K562 (cell line): ENCODE measurements around the gene TGM1. TPM values are rescaled to one million over a fixed set of nuclear protein-coding genes. Genes with fewer than 3 reads are reported as not detected.
A peak's percentile ranks its signal among the peaks of the same experiment; 100 is the strongest.

Experiments used
- CBX8 ChIP-seq: fragments of 200-600 bp; sonication (generic); IDR thresholded peaks from 2 replicates; pipeline ENCODE4 v1.6.1; 2012; ENCODE audit warnings: borderline replicate concordance, mixed run types, low read depth, mild to moderate bottlenecking, moderate library complexity, mixed read lengths, low read length, control low read depth, inconsistent platforms; ENCODE audit not compliant: poor library complexity, severe bottlenecking; ENCODE audit errors: extremely low read depth
- CHD1 ChIP-seq: fragments of 200-600 bp; sonication (generic); IDR thresholded peaks from one replicate; pipeline ENCODE4 v1.6.1; 2012; ENCODE audit warnings: mild to moderate bottlenecking, moderate library complexity, low read length, inconsistent platforms
- ELK3 ChIP-seq: fragments of 450-650 bp; formaldehyde crosslinking; IDR thresholded peaks from 2 replicates; pipeline ENCODE4 v1.4.0; 2020; ENCODE audit warnings: mild to moderate bottlenecking
- EP400 ChIP-seq: fragments of 450-650 bp; IDR thresholded peaks from 2 replicates; pipeline ENCODE4 v1.6.1; 2017; ENCODE audit warnings: antibody characterized with exemption, mild to moderate bottlenecking, moderate library complexity
- ETV6 ChIP-seq, 3 experiments: fragments of 150-350 bp in 1 of 3; sonication (generic) in 1 of 3; formaldehyde crosslinking in 1 of 3; IDR thresholded peaks; 2 replicates each; pipeline versions ENCODE4 v1.6.1 to v1.8.0; 2014 to 2022; ENCODE audit warnings: borderline replicate concordance in 2 of 3, low read depth in 2 of 3, antibody characterized with exemption in 1 of 3, low read length in 1 of 3, mild to moderate bottlenecking in 1 of 3, missing genetic modification reagents in 1 of 3
- FOXP1 ChIP-seq: sonication (generic); formaldehyde crosslinking; IDR thresholded peaks from 2 replicates; pipeline ENCODE4 v1.8.0; 2022; ENCODE audit warnings: mild to moderate bottlenecking, missing genetic modification reagents
- HIVEP1 ChIP-seq: fragments of 250-450 bp; sonication (Bioruptor Pico); IDR thresholded peaks from 2 replicates; pipeline ENCODE4 v1.4.0; 2020; ENCODE audit warnings: mild to moderate bottlenecking
- KHSRP ChIP-seq: fragments of 450-650 bp; IDR thresholded peaks from 2 replicates; pipeline ENCODE4 v1.6.1; 2017
- MEF2A ChIP-seq: IDR thresholded peaks from 2 replicates; pipeline ENCODE4 v1.6.1; 2011; ENCODE audit warnings: low read depth, mild to moderate bottlenecking, low read length, moderate library complexity; ENCODE audit not compliant: control insufficient read depth
- RAD51 ChIP-seq: fragments of 450-650 bp; IDR thresholded peaks from 2 replicates; pipeline ENCODE4 v1.7.1; 2016; ENCODE audit warnings: low read depth, mild to moderate bottlenecking, borderline replicate concordance
- SP1 ChIP-seq: sonication (generic); formaldehyde crosslinking; IDR thresholded peaks from 2 replicates; pipeline ENCODE4 v1.8.1; 2022; ENCODE audit warnings: mild to moderate bottlenecking, missing genetic modification reagents
- SREBF2 ChIP-seq: sonication (generic); formaldehyde crosslinking; IDR thresholded peaks from 2 replicates; pipeline ENCODE4 v1.4.0; 2020; ENCODE audit warnings: mild to moderate bottlenecking, missing genetic modification reagents
- TARDBP ChIP-seq: fragments of 450-650 bp; IDR thresholded peaks from 2 replicates; pipeline ENCODE4 v1.6.1; 2016
- ZNF408 ChIP-seq: fragments of 250-450 bp; sonication (Bioruptor Pico); IDR thresholded peaks from 2 replicates; pipeline ENCODE4 v1.4.0; 2020; ENCODE audit warnings: low read depth, mild to moderate bottlenecking, moderate library complexity
- ZNF445 ChIP-seq: fragments of 250-450 bp; sonication (Bioruptor Pico); IDR thresholded peaks from 2 replicates; pipeline ENCODE4 v1.4.0; 2020; ENCODE audit warnings: low read depth, mild to moderate bottlenecking, moderate library complexity
- ZNF589 ChIP-seq: fragments of 200-800 bp; sonication (Bioruptor generic); IDR thresholded peaks from 2 replicates; pipeline ENCODE4 v1.6.1; 2016; ENCODE audit warnings: low read depth, missing genetic modification characterization, missing compliant biosample characterization
- polyA plus RNA-seq, 8 experiments: library from polyadenylated mRNA; depleted of rRNA in 4 of 8; stranded (reverse) in 5 of 8; unstranded in 3 of 8; fragments of >200 nt; fragmentation: Nextera tagmentation in 2 of 8; fragmentation: Illumina TruSeq in 1 of 8; extraction: Ambion mirVana in 2 of 8; extraction: Trizol in 1 of 8; gene quantifications; 2 replicates each; pipeline versions ENCODE4 v1.2.1 to v1.2.3, GENCODE V29; 2011 to 2014; ENCODE audit warnings: inconsistent platforms in 1 of 8, missing spikeins in 1 of 8
- total RNA-seq, 7 experiments: library from RNA; depleted of rRNA in 6 of 7; stranded (reverse); fragments of >200 nt in 6 of 7; fragmentation: Illumina TruSeq in 2 of 7; extraction: Trizol in 2 of 7; gene quantifications; 2 replicates each; pipeline versions ENCODE4 v1.2.1 to v1.2.3, GENCODE V29; 2011 to 2021; ENCODE audit warnings: low replicate concordance in 1 of 7
- TF ChIP-seq, protein P1 (sequence below): IDR thresholded peaks from 2 replicates; pipeline ENCODE4 v1.6.1; 2012; ENCODE audit warnings: low read depth, low read length, improper control_type of control experiment, borderline replicate concordance
- TF ChIP-seq, protein P2 (sequence below): fragments of 200-800 bp; sonication (Bioruptor generic); IDR thresholded peaks from 2 replicates; pipeline ENCODE4 v1.6.1; 2017; ENCODE audit warnings: missing genetic modification characterization, missing compliant biosample characterization
- TF ChIP-seq, protein P3 (sequence below): fragments of 250-450 bp; sonication (Bioruptor Pico); IDR thresholded peaks from 2 replicates; pipeline ENCODE4 v1.4.0; 2020; ENCODE audit warnings: mild to moderate bottlenecking, moderate library complexity

Gene TGM1
- total and polyA plus RNA-seq, 9 of the 15 experiments (the other 6 are each of a cell fraction or from before 2014, with no cell fraction given) = 0.13 to 4.4 (median 0.88) TPM

DNA sequence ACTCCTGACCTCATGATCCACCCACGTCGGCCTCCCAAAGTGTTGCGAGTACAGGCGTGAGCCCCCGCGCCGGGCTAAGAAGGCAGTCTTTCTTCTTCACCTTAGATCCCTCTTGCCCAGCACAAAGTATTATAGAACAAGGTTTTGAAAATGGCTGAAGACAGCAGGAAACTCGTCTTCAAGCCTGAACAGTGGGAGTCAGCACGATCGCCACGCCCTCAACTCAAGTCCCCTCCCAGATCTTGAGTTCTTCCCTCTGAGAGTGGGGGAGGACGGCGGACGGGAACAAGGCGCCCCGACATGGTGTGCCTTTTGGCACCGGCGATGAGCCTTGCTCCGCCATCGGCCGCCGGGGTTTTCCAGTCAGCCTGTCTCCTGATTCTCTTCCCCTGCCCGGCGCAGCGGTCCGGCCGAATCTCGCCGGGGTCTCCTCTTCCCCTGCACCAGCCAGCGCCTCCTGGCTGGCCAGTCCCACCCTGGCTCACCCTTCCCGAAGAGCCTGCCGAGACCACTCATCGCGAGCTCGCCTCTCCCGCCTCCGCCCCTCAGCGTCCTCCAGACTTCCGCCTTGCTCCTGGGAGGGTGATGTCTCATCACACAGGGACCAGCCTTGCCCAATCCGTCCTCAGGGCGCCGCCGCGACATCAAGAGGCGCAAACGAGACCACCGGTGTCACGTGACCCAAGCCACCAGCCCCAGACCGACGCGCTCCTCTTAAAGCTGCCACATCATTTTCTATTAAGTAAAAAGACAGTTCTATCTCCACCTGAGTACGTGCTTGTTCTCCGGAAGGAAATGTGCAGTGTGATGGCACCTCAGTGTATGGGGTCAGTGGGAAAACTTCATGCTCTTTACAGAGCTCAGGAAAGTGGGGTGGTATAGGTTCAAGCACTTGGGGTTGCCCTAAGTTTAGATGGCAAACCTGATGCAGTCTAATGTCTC, 49.8 kb downstream of the TGM1 start, which contains the start of gene CHMP4A (continued):
- no peak for TF ChIP-seq ZNF445 (CRISPR knock-in tag)
- no peak for TF ChIP-seq SREBF2 (CRISPR knock-in tag)
- 0 out of 2 replicates have a peak, but pooled peaks have one; percentile 35 for TF ChIP-seq FOXP1 (CRISPR knock-in tag)
- TF ChIP-seq ETV6 (IDR thresholded peaks at IDR 0.05; ENCODE audit: borderline replicate concordance in 1 of 2, low read depth in 2 of 2, low read length in 1 of 2) = no peak
- no peak for TF ChIP-seq ETV6 (CRISPR knock-in tag; IDR thresholded peaks at IDR 0.05; ENCODE audit: borderline replicate concordance)
- TF ChIP-seq, protein P1, sequence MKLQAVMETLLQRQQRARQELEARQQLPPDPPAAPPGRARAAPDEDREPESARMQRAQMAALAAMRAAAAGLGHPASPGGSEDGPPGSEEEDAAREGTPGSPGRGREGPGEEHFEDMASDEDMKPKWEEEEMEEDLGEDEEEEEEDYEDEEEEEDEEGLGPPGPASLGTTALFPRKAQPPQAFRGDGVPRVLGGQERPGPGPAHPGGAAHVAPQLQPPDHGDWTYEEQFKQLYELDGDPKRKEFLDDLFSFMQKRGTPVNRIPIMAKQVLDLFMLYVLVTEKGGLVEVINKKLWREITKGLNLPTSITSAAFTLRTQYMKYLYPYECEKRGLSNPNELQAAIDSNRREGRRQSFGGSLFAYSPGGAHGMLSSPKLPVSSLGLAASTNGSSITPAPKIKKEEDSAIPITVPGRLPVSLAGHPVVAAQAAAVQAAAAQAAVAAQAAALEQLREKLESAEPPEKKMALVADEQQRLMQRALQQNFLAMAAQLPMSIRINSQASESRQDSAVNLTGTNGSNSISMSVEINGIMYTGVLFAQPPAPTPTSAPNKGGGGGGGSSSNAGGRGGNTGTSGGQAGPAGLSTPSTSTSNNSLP = no peak
- TF ChIP-seq, protein P2, sequence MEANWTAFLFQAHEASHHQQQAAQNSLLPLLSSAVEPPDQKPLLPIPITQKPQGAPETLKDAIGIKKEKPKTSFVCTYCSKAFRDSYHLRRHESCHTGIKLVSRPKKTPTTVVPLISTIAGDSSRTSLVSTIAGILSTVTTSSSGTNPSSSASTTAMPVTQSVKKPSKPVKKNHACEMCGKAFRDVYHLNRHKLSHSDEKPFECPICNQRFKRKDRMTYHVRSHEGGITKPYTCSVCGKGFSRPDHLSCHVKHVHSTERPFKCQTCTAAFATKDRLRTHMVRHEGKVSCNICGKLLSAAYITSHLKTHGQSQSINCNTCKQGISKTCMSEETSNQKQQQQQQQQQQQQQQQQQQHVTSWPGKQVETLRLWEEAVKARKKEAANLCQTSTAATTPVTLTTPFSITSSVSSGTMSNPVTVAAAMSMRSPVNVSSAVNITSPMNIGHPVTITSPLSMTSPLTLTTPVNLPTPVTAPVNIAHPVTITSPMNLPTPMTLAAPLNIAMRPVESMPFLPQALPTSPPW = peak; percentile 54
- peak; percentile 82 for TF ChIP-seq HIVEP1 (CRISPR knock-in tag)
- TF ChIP-seq EP400 = peak; percentile 91
- no peak for TF ChIP-seq CBX8
- TF ChIP-seq RAD51 = peak; percentile 99
- no peak for TF ChIP-seq MEF2A
- TF ChIP-seq ZNF408 (CRISPR knock-in tag) = no peak
- no peak for TF ChIP-seq TARDBP
- no peak for TF ChIP-seq ZNF589 (CRISPR knock-in tag)
- TF ChIP-seq, protein P3, sequence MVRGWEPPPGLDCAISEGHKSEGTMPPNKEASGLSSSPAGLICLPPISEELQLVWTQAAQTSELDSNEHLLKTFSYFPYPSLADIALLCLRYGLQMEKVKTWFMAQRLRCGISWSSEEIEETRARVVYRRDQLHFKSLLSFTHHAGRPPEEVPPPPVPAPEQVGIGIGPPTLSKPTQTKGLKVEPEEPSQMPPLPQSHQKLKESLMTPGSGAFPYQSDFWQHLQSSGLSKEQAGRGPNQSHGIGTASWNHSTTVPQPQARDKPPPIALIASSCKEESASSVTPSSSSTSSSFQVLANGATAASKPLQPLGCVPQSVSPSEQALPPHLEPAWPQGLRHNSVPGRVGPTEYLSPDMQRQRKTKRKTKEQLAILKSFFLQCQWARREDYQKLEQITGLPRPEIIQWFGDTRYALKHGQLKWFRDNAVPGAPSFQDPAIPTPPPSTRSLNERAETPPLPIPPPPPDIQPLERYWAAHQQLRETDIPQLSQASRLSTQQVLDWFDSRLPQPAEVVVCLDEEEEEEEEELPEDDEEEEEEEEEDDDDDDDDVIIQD (CRISPR knock-in tag) = no peak
- TF ChIP-seq ELK3 (CRISPR knock-in tag) = no peak
- TF ChIP-seq CHD1 = no peak
- TF ChIP-seq KHSRP = peak; percentile 77
- TF ChIP-seq SP1 (CRISPR knock-in tag) = peak; percentile 80
